Choroid plexus epithelial cell (primary cell): Measurements from ENCODE around the gene ZSCAN30.

Experiments
- DNase-seq: peaks from one replicate; pipeline ENCODE4 v3.0.0-alpha.2; 2010; ENCODE audit warnings: low read depth
- H3K4me3 ChIP-seq: 2 replicates; pipeline ENCODE4 v1.5.1; 2011; ENCODE audit warnings: low read depth, mild to moderate bottlenecking, control low read depth, low read length, moderate library complexity
- TF ChIP-seq, protein P1 (sequence below): conservative IDR thresholded peaks from 2 replicates; pipeline ENCODE4 v1.5.1; 2011; ENCODE audit warnings: low read depth, mild to moderate bottlenecking, control low read depth, inconsistent platforms, low read length, moderate library complexity

Gene ZSCAN30

GRCh38 chr18:35290094-35290735 is at the start of gene ZSCAN30:
Gene ZSCAN30, minus strand, starts transcription at chr18:35290229. Its CDS starts 25,877 bp downstream, at chr18:35264352.
- H3K4me3 ChIP-seq = peak within 1 kb of the TSS; percentile 82
- TF ChIP-seq, protein P1, sequence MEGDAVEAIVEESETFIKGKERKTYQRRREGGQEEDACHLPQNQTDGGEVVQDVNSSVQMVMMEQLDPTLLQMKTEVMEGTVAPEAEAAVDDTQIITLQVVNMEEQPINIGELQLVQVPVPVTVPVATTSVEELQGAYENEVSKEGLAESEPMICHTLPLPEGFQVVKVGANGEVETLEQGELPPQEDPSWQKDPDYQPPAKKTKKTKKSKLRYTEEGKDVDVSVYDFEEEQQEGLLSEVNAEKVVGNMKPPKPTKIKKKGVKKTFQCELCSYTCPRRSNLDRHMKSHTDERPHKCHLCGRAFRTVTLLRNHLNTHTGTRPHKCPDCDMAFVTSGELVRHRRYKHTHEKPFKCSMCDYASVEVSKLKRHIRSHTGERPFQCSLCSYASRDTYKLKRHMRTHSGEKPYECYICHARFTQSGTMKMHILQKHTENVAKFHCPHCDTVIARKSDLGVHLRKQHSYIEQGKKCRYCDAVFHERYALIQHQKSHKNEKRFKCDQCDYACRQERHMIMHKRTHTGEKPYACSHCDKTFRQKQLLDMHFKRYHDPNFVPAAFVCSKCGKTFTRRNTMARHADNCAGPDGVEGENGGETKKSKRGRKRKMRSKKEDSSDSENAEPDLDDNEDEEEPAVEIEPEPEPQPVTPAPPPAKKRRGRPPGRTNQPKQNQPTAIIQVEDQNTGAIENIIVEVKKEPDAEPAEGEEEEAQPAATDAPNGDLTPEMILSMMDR = no peak
- peak; percentile 96 for DNase-seq

DNA sequence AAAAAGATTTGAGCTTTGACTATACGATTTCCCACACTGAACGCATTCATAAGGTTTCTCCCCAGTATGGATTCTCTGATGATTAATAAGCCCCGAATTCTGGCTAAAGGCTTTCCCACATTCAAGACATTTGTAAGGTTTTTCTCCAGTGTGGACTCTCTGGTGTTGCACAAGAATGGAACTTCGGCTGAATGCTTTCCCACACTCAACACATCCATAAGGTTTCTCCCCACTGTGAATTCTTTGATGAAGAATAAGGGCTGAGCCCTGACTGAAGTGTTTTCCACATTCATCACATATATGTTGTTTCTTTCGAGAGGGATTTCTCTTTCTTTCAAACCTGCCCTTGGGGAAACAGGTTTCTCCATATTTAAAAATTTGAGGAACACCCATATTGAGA is 47.3 kb upstream of the ZSCAN30 start:
- TF ChIP-seq, protein P1 = no peak
- no peak overlapping the region for H3K4me3 ChIP-seq
- DNase-seq = peak; percentile 13

GRCh38 chr18:35335866-35336265 is 45.8 kb upstream of the ZSCAN30 start:
- DNase-seq = no peak
- H3K4me3 ChIP-seq = no peak overlapping the region
- TF ChIP-seq, protein P1 = no peak

- peak; percentile 42 for DNase-seq
- TF ChIP-seq, protein P1 = no peak
- no peak overlapping the region for H3K4me3 ChIP-seq
Observed at GRCh38 chr18:35334821-35335220, 44.8 kb upstream of the ZSCAN30 start.

- no peak for DNase-seq
- TF ChIP-seq, protein P1 = no peak
Observed at GRCh38 chr18:35334212-35334611, 44.2 kb upstream of the ZSCAN30 start.

GRCh38 chr18:35331367-35332087 is 41.5 kb upstream of the ZSCAN30 start:
- DNase-seq = no peak
- TF ChIP-seq, protein P1 = no peak
- H3K4me3 ChIP-seq = no peak overlapping the region

More at GRCh38 chr18:35334212-35334611, 44.2 kb upstream of the ZSCAN30 start:
- H3K4me3 ChIP-seq = no peak overlapping the region
